22Rv1 (cell line): ENCODE measurements around the gene CABP1.

Experiments used
- H3K27ac ChIP-seq: fragments of 450-650 bp; 2 replicates; pipeline ENCODE4 v1.5.1; 2017
- CTCF ChIP-seq: fragments of 450-650 bp; IDR thresholded peaks from 2 replicates; pipeline ENCODE4 v1.5.1; 2017; ENCODE audit warnings: mild to moderate bottlenecking
- ZFX ChIP-seq: fragments of 450-650 bp; IDR thresholded peaks from 2 replicates; pipeline ENCODE4 v1.6.1; 2017; ENCODE audit warnings: antibody characterized with exemption, borderline replicate concordance

The CABP1 gene

GRCh38 chr12:120702637-120703036 lies 62.2 kb downstream of the CABP1 start:
- TF ChIP-seq CTCF (no peak), ZFX (no peak)
- no peak overlapping the region for H3K27ac ChIP-seq

- TF ChIP-seq ZFX (no peak), CTCF (no peak)
- no peak overlapping the region for H3K27ac ChIP-seq
Measured at GRCh38 chr12:120703311-120703942, 63.0 kb downstream of the CABP1 start.

GRCh38 chr12:120705618-120706017 lies 65.2 kb downstream of the CABP1 start:
- 0 out of 2 replicates have a peak overlapping the region, but pooled peaks have one; percentile 5 for H3K27ac ChIP-seq
- no peak for TF ChIP-seq ZFX
- TF ChIP-seq CTCF: no peak

- no peak for TF ChIP-seq CTCF
- no peak for TF ChIP-seq ZFX
- H3K27ac ChIP-seq: 0 out of 2 replicates have a peak overlapping the region, but pooled peaks have one; percentile 5
Measured at GRCh38 chr12:120706029-120706428, 65.6 kb downstream of the CABP1 start.

- H3K27ac ChIP-seq: peak overlapping the region; percentile 80
- TF ChIP-seq ZFX (no peak), CTCF (no peak)
Measured at GRCh38 chr12:120708651-120709050, 68.2 kb downstream of the CABP1 start.

- peak within 1 kb of the TSS; percentile 80 for H3K27ac ChIP-seq
- no peak for TF ChIP-seq CTCF
- no peak for TF ChIP-seq ZFX
Measured at GRCh38 chr12:120710031-120710804, 69.8 kb downstream of the CABP1 start, which contains the start of gene UNC119B. TSS of gene UNC119B (plus strand) at chr12:120710458. CDS start at chr12:120710475, 17 bp downstream.

- TF ChIP-seq ZFX (no peak), CTCF (no peak)
- H3K27ac ChIP-seq: peak overlapping the region; percentile 80
Measured at GRCh38 chr12:120710805-120711296, 70.4 kb downstream of the CABP1 start.
